GM21423 (cell line): ENCODE results near the gene APBA2.
"Not testable (repeated sequence)": the region's sequence is repeated elsewhere in the genome, so short reads cannot be mapped to it uniquely, and the experiment has no call there.

Source experiments
- ATAC-seq: cut with Tn5 transposase; IDR thresholded peaks from one replicate; pipeline ENCODE4 v1.9.1; 2021; ENCODE audit warnings: mild to moderate bottlenecking, moderate library complexity; ENCODE audit not compliant: unreplicated experiment

APBA2 gene

GRCh38 chr15:28994831-28995596 is 109.2 kb downstream of the APBA2 start:
- no peak for ATAC-seq

GRCh38 chr15:28995705-28996104 is 109.9 kb downstream of the APBA2 start:
- no peak for ATAC-seq

GRCh38 chr15:28996289-28996688 is 110.5 kb downstream of the APBA2 start:
- ATAC-seq = no peak

GRCh38 chr15:28996953-28997352 is 111.2 kb downstream of the APBA2 start:
- ATAC-seq = no peak

GRCh38 chr15:28997791-28998190 is 112.0 kb downstream of the APBA2 start:
- ATAC-seq = no peak

GRCh38 chr15:28998511-28998910 is 112.7 kb downstream of the APBA2 start:
- ATAC-seq = no peak

GRCh38 chr15:29003191-29003839 is 117.5 kb downstream of the APBA2 start:
- ATAC-seq = no peak

GRCh38 chr15:29003840-29004233 is 118.1 kb downstream of the APBA2 start:
- ATAC-seq = no peak

GRCh38 chr15:29005931-29006330 is 120.2 kb downstream of the APBA2 start:
- no peak for ATAC-seq

GRCh38 chr15:29008846-29009245 is 123.1 kb downstream of the APBA2 start:
- no peak for ATAC-seq

- ATAC-seq = no peak
Observed at GRCh38 chr15:29012097-29012496, 126.3 kb downstream of the APBA2 start.

GRCh38 chr15:29014493-29014892 is 128.7 kb downstream of the APBA2 start:
- no peak for ATAC-seq

GRCh38 chr15:29016518-29016917 is 130.7 kb downstream of the APBA2 start:
- ATAC-seq = no peak

- no peak for ATAC-seq
Observed at GRCh38 chr15:29018120-29018805, 132.5 kb downstream of the APBA2 start.

GRCh38 chr15:29018995-29019976 is 133.5 kb downstream of the APBA2 start:
- no peak for ATAC-seq

GRCh38 chr15:29021857-29022256 is 136.1 kb downstream of the APBA2 start:
- ATAC-seq = no peak

- ATAC-seq = no peak
Observed at GRCh38 chr15:29024662-29025061, 138.9 kb downstream of the APBA2 start.

- not testable (repeated sequence) for ATAC-seq
Observed at GRCh38 chr15:29025411-29025810, 139.6 kb downstream of the APBA2 start.

- ATAC-seq = not testable (repeated sequence)
Observed at GRCh38 chr15:29028158-29028557, 142.4 kb downstream of the APBA2 start.

- no peak for ATAC-seq
Observed at GRCh38 chr15:29029651-29030195, 143.9 kb downstream of the APBA2 start.
